Epithelial cell of proximal tubule (primary cell): Measurements from ENCODE around the gene SPEM1. TPM values are rescaled to one million over a fixed set of nuclear protein-coding genes. Genes with fewer than 3 reads are reported as not detected.

ENCODE experiments used
- DNase-seq: peaks from one replicate; pipeline ENCODE4 v3.0.0-alpha.2; 2011; ENCODE audit warnings: low read depth
- H3K4me3 ChIP-seq: 2 replicates; pipeline ENCODE4 v1.5.1; 2011; ENCODE audit warnings: low read depth, mild to moderate bottlenecking, low read length
- CTCF ChIP-seq: conservative IDR thresholded peaks from 2 replicates; pipeline ENCODE4 v1.5.1; 2012; ENCODE audit warnings: low read depth, mild to moderate bottlenecking, low read length
- total RNA-seq: library from RNA; depleted of rRNA; stranded (reverse); fragments of >200 nt; gene quantifications from 2 replicates; pipeline ENCODE4 v1.2.3, GENCODE V29; 2015

SPEM1 gene
- total RNA-seq, 1 donor from 2014 or later = not detected

GRCh38 chr17:7403043-7403726 is 16.9 kb upstream of the SPEM1 start:
- DNase-seq = no peak
- TF ChIP-seq CTCF = no peak
- peak overlapping the region; percentile 71 for H3K4me3 ChIP-seq

- DNase-seq = no peak
- no peak for TF ChIP-seq CTCF
- H3K4me3 ChIP-seq = peak overlapping the region; percentile 71
Observed at GRCh38 chr17:7403727-7403976, 16.5 kb upstream of the SPEM1 start.

GRCh38 chr17:7403977-7404736 is 16.0 kb upstream of the SPEM1 start, which contains the start of gene TMEM256:
TSS of gene TMEM256 (minus strand) at chr17:7404097. CDS start at chr17:7404084, 13 bp downstream.
- DNase-seq = peak; percentile 95
- no peak for TF ChIP-seq CTCF
- peak within 1 kb of the TSS; percentile 71 for H3K4me3 ChIP-seq

GRCh38 chr17:7404737-7405349 is 15.3 kb upstream of the SPEM1 start:
- TF ChIP-seq CTCF = no peak
- H3K4me3 ChIP-seq = peak overlapping the region; percentile 71
- DNase-seq = no peak

GRCh38 chr17:7405350-7406234 is 14.5 kb upstream of the SPEM1 start:
- TF ChIP-seq CTCF = no peak
- H3K4me3 ChIP-seq = peak overlapping the region; percentile 71
- no peak for DNase-seq

- DNase-seq = no peak
- no peak for TF ChIP-seq CTCF
- H3K4me3 ChIP-seq = no peak overlapping the region
Observed at GRCh38 chr17:7406235-7406825, 13.8 kb upstream of the SPEM1 start.
